SW480 (cell line): ENCODE data around the gene FAIM2.

Experiments used
- DNase-seq: peaks from one replicate; pipeline ENCODE4 v3.0.0-alpha.2; 2016; ENCODE audit warnings: low spot score

FAIM2 gene

DNA sequence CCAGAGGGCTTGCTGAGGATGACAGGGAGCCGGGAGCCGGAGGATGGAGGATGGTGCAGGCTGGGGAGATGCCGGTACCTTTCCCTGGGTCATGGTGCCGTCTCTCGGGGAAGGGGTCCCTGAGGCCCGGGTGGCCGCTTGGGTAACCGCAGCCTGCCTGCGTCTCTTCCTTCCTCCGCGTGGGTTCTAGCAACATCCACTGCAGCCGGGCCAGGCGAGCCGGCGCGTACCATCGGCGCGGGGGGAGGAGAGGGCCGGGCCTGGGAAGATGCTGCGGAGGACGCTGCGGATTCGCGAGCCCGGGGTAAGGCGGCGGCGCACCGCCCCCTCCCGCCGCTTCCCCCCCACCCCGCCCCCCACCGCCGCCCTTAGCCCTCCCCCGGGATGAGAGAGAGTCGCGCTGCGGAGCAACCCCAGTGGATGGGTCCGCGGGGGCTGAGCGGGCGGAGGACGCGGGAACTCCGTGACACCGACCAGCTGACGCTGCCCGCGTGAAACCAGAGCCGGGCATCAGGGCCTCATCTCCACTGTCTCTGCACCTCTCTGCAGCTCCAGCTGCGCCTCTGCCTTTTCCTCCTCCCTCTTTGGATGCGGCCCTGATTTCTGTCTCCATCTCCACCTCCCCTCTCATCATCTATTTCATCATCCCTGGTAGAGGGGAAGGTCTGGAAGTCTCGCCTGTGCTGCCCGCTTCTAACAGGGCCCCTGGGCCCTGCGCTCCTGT lies at the start of gene FAIM2:
Gene FAIM2, minus strand, starts transcription at position 201 of the 724 bp plus-strand sequence. Its CDS starts 108 bp downstream, at position 93.
- DNase-seq = no peak

DNA sequence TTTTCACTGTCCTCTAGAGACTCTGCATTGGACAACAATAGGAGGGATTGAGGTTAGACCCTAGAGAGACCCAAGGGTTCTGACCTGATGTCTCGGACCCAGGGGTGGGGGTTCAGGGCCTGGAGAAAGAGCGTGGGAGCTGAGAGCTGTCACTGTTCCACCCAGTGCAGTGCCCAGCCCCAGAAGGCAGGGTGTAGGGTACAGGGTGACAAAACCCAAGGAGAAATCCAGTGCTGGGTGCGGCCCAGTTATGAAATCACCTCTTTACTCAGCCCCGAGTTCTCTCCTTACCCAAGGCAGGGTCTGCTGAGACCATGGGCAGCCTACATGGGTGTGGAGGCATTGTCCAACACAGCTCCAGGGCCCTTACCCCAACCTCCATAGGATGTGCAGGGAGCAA lies 49.5 kb upstream of the FAIM2 start:
- DNase-seq = no peak

DNA sequence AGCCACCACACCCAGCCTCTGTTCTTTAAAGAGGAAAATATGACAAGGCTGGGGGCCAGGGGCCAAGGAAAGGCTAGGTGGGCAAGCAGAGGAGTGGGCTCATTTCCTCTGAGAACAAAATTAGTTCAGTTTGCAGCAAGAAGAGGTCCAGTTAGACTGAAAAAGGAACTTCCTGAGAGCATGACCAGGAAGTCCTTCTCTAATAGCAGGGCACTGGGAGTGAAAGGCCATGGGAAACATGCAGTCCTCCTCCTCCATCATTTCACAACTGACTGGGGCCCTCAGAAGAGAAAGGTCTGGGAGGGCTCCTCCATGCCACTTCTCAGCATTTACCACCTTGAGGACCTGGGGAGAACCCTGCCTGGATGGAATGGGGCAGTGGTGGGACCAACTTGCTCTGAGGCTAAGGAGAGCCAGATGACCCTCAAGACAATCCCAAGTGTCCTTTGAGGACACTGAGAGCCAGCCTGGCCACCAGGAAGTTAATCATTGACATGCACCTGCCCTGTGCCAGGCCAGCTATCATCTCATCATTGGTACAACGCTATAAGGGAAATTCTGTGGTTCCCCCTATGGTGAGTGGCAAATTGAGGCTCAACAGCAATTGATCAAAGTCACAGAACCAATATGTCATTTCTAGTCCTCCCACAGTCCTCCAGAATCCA lies 48.8 kb upstream of the FAIM2 start:
- DNase-seq = no peak

DNA sequence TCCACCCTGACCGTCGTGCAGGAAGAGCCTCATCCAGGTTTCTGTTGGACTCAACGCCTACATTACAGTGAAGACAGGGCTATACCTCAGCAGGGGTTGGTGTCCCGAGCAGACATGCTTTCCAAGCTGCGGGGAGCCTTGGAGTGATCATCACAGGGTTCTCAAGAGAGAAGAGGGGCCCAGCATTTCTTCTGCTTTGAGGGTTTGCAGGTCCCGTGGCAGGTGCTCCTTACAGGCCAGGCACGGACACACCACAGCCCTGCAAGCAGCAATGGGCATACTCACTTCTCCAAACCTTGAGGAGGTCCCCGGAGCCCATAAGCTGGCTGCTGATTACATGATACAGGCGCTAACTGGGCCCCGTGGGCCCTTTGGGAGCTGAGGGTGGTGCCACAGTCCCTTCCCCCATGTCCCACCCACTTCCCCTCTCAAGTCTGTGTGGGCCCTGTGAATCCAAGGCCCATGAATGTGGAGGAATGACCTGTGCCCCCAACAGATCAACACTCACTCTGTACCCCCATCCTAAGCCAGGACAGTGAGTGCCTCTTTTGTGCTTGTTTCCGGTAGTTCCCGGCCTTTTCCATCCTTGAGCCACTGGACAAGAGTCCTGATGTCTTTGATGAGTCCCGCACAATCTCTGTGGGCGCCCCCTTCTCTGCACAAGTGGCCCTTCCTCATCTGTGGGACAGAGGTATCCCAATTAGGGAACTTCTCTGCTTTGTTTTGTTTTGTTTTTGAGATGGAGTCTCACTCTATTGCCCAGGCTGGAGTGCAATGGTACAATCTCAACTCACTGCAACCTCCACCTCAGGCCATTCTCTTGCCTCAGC lies 47.9 kb upstream of the FAIM2 start:
- no peak for DNase-seq

DNA sequence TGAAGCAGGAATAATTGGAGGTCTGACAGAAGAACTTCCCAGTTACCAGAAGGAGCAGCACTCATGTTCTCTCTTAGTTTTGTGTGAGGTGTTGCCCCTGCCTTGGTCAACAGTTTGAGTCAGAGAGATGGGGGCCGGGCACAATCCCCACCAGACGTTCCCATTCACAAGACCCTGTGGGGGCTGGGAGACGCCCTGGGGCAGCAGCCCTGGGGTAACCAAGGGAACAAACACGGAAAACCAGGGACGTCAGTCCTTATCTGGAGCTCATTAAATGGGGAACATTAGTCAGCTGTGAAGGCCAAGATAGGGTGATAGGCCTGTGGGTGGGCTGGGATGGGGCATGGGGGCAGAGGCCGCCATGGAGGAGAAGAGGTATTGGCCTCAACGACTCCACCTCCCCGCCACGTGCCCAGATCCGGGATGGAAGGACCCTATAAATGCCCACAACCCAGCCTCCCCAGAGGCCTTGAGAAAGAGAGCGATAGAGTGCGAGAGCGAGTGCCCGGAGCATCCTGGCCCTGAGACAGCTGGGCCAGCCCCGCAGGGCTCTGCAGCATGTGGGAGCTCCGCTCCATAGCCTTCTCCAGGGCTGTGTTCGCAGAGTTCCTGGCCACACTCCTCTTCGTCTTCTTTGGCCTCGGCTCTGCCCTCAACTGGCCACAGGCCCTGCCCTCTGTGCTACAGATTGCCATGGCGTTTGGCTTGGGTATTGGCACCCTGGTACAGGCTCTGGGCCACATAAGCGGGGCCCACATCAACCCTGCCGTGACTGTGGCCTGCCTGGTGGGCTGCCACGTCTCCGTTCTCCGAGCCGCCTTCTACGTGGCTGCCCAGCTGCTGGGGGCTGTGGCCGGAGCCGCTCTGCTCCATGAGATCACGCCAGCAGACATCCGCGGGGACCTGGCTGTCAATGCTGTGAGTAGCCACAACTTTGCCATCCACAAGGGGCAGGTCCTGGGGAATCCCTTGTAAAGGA lies 46.9 kb upstream of the FAIM2 start, which contains the start of gene AQP2:
Gene AQP2, plus strand, starts transcription at position 465 of the 979 bp plus-strand sequence. Its CDS starts 94 bp downstream, at position 559.
- no peak for DNase-seq

DNA sequence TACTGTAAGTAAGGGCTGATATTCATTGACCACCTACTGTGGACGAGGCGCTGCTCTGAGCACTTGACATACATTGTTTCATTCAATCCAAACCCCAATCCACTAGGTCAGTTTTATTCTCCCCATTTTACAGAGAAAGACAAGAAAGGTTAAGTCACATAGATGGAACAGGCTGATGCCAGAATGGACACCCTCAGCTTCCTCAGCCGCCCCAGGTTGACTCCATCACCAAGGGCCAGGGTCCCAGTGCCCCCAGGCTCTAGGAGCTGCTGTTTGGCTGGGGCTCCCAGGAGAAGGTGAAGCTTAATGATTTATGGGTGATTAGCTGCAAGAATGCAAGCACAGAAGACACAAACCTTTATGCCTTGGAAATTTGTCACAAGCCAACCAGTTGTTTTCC lies 46.2 kb upstream of the FAIM2 start:
- DNase-seq = no peak

DNA sequence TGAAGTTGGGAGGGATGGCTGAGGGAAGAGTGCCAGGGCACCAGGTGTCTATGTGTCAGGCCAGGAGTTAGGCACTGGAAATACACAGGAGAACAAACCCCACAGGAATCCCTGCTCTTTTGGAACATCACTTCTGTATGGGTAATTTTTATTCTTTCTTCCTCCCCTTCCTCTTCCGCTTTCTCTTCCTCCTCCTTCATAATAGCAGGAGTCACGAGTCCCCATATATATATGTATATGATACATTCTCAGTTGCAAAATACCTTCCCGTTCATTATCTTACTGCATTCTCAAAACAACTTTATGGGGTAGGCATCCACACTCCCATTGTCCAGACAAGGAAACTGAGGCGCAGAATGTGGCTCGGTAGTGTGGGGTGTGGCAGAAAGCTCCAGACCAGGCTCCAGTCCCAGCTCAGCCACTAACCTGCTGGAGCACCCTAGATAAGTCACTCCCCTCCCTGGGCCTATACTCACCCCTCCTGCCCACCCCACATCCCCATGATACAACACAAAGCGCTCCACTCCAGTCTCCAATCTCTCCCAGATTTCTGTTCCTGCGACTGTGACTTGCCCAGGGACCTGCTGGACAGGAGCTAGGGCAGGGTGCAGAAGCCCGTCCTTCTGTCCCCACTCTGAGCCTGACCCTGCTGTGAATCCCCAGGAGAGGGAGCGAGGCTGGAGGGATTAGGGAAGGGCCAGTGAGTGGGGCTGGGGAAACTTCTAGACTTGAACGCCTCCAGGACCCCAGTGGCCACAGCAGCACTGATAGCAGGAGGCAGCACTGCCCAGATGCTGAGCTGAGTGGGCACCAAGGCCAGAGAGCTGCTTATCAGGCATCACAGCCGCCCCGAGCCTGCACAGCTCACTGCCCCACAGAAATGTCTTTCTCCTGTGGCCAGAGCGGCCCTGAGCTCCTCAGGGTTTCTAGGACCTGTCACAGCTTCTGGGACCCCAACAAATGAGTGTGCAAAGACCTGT lies 45.5 kb upstream of the FAIM2 start:
- no peak for DNase-seq

DNA sequence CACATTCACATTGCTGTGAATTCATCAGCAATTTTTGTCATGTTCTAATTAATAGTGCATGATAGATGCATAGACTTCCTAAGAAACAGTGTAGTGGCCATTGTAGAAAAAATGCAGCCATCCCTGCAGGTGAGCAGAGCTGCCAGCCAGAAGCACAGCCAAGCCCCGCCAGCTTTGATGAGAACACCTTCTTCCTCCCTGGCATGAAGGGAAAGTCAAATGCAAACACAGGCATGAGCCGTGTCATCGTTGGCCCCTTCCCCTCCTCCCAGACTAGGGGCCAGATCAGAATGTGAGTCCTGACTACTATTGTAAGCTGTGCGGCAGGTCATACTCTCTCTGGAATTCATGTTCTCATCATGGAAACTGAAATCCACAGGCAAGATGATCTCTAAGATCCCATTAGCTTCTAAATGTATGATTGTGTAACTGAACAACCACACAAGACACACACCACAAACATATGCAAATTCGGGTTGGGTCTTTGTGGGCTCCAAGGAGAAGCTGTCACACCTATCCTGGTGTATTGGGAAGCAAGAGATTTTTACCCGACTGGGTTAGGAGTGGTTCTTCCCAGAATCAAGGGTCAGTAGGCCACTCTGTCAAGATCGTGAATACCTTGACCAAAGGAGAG lies 44.0 kb upstream of the FAIM2 start:
- DNase-seq = no peak

DNA sequence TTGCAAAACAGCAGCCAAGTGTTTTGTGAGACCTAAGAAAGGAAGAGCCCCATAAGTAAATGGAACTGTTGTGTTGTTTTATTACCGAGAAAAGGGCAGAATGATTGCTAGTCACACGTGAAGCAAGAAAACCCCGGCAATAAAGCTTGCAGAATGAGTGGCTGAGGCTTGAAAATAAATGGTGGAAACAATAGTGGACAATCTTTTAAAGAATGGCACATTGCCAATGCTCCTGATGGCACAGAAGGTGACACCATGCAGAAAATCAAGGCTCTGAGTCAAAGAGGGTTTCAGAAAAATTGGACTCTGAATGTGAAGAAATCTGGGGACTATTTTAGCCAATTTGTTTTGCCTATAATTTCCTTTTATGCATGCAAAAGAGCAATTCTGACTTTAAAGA lies 42.8 kb upstream of the FAIM2 start:
- no peak for DNase-seq

DNA sequence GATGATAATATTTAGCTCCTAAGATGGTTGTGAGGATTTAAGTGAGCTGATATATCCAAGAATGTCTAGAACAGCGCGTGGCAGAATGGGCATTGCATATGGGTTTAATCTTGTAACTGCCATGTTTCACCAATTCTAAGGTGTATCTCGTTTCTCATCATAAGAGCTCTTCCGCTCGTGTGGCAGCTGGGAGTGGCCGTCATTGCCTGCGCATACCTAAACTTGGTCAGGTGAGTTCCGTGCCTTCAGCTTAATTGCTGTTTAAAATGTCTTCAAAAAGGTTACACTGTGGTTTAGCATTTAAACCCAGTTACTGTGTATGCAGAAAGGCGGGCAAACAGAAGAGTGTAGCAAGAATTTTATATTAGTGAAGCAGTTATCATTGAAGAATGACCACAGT lies 42.4 kb upstream of the FAIM2 start:
- peak; percentile 87 for DNase-seq

DNA sequence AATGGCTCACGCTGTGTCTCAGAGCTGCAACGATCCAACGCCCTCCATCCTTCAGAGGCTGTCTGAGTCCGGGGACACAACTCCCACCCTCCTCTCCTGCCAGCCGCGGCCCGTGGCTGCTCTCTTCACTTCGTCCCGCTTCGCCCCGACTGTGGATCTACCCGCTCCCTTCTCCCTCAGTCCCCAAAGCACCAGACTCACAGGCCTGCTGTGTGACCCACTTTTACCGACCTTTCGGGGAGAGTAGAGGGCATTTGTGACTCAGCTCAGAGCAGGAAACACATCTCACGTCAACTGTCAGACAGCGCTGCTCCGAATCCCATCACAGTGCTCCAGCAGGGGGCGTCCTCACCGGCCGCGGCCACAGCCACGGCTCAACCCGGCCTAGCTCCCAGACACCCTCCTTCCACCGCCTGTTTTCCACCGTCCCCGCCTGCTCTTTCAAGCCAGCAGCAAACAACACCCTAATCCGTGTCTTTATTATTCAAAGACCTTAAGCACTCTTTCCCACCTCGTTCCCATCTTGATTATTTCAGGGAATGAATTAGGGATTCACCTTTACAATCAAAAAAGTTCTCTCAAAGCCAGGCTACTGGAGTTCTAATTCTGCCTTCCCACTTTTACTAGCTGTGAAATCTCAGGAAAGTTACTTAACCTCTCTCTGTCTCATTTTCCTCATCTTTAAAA lies 41.8 kb upstream of the FAIM2 start:
- DNase-seq = peak; percentile 91

DNA sequence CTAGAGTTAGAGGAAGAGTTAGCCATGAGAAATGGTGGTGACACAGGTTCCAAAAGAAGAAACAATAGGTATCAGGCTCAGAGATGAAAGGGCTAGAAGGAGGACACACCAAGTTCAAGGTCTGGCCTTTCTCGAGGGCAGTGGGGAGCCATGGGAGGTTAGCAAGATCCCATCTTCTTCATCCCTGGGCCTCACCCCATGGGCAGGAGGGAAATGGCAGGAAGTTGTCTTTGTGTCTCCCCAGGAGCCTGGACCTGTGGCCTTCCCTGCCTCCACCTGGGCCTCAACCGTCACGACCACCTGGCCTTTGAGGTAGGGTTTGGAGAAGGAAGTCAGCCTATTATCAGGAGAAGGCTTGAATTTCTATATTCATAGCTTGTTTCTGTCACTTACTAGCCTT lies 41.0 kb upstream of the FAIM2 start:
- DNase-seq = no peak

DNA sequence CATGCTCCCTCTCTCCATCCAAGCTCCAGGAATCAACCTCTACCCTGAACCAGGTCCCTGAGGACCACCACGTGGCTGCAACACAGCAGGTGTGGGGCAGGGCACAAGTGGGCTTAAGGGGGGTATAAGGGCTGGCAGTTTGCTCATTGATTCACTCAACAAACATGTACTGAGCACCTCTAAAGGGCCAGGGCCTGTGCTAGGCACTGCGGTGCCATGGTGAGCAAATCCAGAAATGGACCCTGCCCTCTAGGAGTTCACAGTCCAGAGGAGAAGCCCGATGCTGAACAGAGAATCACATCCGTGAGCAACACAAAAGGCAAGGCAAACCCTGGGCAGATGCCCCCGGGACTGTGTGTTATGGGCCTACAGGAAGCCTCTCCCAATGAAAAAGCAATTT lies 40.3 kb upstream of the FAIM2 start:
- DNase-seq = no peak

DNA sequence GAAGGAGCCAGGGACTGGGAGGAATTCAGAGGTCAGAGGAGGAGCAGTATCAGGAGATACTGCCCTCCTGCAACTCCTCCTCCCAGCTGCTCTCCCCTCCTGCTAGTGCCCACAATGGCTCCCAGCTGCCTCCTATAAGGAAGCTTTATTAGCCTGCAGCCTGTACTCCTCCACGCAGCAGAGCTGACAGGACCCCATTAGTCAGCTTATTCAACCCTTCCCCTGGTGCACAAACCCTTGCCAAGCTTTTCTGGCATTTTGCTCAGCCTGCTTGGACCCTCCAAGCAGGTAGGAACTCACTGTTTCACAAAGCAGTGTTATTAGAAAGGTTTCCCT lies 39.9 kb upstream of the FAIM2 start:
- DNase-seq = no peak

DNA sequence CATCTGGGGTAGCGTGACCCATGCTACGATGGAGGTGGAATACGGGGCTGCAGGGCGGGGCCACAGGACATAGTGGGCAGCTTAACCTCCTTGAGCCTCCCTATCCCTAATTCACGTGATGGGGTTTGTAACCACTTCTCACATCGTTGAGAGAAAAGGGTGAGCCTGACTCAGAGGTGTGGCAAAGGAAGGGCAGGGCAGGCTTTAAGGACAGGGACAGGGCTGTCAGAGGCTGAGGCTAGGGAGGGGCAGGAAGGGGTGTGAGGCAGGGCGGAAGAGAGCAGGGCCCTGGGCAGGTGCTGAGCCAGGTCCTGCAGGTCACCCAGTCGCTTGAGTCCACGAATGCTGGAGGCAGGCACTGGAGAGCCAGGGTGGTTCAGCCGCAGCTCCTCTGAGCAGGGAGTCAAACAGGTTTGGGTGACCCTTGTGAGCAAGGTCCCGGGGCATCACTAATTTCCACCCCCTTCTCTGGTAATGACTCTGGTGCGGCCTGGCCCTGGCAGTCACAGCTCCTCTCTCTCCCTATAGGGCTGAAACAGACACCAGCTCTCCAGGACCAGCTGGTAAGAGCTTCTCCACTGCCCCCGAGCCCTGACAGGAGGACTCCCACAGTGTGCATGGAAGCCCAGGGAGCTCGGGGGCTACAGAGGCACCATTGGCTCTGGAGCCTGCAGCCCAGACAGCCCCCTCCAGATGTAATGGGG lies 39.4 kb upstream of the FAIM2 start:
- DNase-seq = peak; percentile 86

DNA sequence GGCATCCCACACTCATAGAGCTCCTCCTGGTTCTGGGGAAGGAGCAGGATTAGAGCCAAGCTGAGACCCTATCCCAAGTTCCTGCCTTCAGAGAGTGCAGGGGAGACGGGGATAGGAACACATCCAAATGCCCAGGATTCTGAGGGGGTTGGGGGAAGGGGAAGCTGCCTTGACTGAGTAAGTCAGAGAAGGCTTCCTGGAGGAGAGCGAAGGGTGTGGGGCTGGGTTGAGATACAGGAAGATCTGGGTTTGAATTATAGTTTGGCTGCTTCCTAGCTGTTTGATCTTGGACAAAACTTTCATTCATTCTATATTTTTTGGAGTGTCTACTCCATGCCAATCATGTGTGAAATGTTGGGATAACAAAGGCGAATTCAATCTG lies 38.8 kb upstream of the FAIM2 start:
- no peak for DNase-seq

DNA sequence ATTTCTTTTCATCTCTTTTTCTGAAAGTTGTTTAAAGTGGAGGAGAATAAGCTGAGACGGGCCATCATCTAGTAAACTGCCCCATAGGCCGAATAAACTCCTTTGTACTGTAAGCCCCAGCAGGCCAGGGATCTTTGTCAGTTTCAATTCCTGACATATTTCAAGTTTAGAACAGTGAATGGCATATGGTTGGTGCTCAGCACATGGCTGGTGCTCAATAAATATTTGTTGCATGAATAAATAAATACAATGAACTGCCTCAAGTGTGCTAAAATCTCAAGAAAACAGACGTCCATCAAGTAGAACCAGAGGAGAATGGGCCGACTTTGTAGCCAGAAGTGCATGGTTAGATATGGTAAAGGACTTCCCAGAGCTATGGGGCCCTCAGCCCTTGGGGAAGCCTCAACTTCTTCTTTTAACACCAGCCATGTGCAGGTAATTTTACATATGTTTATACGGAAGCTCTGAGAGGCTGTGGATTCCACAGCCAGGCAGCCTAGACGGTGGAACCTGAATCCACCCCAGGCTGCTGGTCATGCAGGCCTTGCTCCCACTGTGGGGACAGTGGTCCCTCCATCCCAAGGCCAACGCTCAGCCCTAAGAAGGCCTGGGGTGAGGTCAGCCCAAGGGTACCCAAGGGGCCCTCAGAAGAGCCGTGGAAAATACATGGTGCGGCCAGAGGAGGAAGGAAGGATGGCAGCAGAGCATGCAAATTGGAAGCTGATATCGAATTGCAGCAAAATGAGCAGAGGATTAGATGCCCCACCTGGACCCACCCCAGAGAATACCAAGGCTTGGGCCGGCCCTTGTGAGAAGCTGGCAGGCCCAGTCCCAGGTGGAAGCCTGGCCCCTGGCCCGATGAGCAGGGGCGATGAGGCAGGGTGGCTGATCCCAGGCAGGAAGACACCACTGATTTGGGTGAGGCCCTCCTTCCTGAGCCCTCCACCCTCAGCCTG lies 38.1 kb upstream of the FAIM2 start:
- DNase-seq = no peak

DNA sequence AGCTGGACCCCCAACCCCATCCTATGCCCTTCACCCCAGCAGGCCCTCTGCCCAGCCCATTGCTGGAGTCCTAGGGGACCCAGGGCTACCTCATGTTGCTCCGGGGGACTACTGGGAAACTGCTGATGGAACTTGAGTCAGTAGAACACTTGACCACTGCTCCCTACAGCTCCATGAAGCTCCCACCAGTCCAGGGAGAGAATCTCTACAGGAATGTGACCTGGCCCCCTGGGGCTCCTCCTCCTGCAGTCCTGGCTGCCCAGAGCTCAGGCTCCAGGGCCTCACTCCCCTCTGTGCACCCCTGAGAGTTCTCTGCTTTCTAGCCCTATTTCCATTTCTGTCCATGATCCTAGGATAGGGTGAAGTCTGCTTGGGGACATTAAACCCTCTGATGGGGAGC lies 36.0 kb upstream of the FAIM2 start:
- DNase-seq = no peak
